GM19372 (cell line): Measurements from ENCODE around the gene HEXD.

Source experiments
- ATAC-seq: cut with Tn5 transposase; IDR thresholded peaks from one replicate; pipeline ENCODE4 v1.9.1; 2021; ENCODE audit warnings: mild to moderate bottlenecking, low read depth, moderate library complexity; ENCODE audit not compliant: unreplicated experiment

HEXD gene

DNA sequence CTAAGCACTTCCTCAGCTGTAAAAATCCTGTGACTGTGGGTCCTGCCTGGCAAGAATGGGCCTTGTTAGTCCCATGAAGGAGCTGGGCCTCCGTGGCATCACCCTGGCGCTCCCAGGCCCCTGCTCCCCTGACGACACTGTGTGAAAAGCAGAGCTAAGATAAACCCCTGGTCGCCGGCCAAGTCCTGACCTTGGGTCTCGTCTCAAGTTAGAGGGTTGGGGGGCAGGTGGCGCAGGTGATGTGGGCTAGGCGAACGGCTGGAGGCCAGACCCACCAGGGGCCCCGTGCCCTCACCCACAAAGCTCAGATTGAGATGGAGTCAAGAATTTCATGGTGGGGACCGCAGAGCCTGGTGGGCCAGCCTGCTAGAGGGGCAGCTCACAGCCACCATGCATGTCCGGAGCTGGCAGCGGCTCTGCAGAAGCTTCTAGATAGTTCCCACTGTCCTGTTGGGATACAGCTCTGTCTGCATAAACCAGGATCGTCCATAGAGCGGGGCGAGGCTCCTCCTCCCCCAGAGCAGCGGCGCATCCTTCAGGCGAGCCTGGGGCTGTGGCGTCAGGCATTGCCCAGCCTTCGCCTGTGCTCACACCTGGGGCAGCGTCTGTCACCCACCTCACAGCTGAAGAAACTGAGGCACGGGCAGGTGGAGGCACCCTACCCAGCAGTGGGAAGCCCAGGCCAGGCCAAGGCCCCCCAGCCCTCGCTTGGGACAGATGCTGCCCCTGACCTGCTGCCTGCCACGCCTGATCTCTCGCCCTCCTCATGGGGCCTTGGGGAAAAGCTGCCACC, 20.4 kb downstream of the HEXD start:
- ATAC-seq, result no peak

DNA sequence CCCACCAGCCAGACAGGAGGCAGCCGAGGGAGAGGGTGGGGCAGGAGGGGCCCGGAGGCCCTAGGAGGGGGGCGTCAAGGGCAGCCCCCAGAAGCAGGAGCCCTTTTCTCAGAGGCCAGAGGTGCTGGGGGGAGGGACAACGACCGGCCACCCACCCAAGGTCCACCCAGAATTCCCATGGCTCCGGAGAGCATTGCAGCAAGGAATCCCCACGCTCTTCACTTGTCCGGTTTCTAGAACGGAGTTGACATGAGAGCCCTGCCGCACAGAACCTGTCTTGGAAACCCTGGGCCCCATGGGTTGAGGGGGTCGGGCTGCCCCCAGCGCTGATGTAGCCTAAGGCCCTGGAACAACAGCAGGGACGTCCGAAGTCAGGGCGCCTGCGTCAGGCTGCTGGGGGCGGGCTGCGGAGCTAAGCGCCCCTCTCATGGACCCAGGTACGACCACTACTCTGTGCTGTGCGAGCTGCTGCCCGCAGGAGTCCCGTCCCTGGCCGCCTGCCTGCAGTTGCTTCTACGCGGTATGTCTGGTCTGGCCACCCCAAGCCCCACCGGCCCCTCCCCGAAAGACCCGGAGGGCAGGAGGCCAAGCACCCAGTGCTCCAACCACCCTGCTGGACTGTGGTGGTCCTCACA, 21.2 kb downstream of the HEXD start:
- no peak for ATAC-seq

DNA sequence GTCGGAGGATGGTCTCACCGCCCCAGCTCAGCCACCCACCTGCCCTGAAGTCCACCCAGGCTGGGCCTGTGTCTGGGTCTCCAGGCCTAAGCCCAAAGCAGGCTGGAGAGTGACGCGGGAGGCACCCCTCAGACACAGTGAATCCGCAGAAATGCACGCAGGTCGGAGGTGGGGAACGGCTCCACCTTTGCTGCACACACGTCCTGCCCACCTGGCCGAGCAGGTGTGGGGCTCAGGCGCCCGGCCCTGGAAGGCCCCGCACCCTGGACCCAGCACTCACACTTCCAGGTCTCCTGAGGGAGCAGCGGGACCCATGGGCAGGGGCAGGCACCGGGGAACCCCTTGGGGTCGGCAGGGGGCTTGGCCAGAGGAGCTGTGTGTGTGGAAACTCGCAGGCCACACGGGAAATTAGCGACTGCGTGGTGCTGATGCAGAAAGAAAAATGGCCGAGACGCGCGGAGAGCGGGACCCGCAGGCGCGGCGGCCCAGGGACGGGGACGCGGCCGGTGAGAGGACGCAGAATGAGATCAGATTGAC, 21.8 kb downstream of the HEXD start:
- ATAC-seq, result no peak

- no peak for ATAC-seq
Observed at GRCh38 chr17:82440469-82440981, 22.4 kb downstream of the HEXD start.

GRCh38 chr17:82440991-82441627, 23.0 kb downstream of the HEXD start:
- ATAC-seq, result no peak

DNA sequence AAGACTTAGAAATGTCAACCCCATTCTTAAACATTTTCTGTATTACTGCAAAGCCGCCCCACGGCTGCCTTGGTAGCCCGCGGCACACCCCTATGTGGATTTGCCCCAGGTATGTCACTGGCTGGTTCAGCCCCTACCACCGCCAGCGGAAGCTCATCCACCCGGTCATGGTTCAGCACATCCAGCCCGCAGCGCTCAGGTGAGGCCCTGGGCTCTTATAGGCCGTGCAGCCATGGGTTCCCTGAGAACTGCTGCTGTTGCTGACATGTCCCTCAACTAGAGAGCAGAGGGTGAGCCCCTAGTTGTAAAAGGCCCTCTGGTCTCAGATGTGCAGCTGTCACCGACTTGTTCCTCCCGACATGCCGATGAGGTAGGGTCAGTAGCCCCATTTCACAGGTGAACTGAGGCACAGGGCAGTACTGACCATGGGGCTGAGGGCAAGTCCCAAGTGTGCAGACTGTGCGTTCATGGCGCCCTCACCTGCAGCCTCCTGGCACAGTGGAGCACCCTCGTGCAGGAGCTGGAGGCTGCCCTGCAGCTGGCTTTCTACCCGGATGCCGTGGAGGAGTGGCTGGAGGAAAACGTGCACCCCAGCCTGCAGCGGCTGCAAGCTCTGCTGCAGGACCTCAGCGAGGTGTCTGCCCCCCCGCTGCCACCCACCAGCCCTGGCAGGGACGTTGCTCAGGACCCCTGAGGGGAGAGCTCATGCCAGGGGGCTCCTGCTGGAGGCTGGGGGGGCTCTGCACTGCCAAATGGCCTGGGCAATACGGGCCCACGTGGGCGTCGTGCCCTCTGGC, 23.7 kb downstream of the HEXD start:
- no peak for ATAC-seq

DNA sequence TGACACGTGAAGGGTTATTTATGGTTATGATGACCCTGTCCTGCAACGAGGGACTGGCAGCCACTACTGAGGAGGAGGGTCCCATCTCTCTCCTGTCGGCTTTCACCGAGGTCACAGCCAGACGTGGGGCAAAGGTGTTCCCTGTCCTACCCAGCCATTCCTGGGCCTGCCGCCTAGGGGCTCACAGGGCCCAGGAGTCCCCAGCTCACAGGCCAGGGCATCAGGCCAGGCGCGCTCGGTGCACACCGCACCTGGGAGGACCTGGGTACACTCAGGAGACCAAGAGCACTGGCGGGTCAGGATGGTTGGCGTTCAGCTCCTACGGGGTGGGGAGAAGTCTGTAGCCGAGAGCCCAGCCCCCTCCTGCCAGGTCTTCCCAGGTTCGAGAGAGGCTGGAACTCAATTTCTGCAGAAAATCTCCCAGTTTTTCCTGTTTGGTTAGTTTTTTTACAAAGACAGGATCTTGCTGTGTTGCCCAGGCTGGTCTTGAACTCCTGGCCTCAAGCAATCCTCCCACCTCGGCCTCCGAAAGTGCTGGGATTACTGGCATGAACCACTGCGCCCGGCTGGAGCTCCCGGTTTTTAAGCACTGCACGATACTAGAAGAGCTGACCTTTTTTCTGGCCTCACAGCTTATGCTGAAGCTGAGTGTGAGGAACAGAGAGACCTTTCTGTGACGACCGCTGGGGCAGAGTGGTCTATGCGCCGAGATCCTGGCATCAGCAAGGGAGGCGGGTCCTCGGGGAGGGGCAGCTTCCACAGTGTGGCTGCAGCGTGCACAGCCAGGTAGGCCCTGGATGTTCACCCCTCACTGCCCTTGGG, 24.7 kb downstream of the HEXD start:
- no peak for ATAC-seq

GRCh38 chr17:82443465-82444283, 25.5 kb downstream of the HEXD start:
- ATAC-seq, result no peak

DNA sequence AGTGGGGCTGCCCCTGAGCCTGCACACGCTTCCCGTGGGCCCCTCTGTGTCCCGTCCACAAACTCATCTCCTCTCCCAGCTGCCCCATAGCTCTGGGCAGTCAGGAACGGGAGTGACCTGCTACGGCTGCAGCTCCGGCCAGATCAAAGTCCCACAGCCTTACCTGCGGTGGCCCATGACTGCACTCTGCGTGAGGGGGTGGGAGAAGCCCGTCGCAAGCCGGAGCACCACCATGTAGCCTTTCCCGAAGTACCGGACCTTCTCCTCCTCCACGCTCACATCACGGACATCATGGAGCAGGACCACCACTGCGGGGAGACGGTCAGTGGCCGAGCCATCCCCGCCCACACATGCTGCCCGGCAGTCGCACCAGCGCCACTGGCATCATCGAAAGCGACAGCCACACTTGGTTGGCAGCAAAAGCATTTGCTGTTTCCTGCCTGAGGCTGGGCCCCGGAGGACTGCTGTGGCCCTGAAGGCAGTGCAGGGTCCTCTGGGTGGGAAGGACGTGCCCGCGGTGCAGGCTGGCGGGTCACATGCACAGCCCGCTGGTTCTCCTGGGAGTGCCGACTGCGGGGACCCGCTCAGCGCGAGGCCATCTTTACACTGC, 26.2 kb downstream of the HEXD start:
- no peak for ATAC-seq

DNA sequence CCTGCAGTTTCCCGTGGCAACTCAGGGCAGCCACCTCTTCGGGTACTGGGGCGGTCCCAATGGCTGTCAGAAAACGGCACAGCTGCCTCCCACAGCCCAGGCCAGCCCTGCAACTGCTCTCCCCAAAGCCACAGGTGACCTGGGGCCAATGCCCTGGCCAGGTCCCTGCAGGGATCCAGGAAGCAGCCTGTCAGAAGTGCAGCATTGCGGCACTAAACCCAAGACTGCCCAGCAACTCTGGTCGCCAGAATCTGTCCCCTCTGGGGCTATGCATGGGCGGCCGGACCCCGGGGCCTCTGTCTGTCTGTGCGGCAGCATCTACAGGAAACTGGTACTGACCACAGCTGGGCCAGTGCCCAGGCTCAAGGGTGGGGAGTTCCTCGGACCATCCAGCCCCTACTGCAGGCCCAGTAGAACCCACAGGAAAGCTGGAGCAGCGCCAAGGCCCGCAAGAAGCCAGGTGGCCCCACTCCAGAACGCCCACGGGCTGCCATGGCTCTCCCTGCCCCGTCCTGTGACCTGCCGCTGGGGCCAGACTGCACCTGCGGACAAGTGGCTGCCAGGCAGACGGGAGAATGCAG, 26.9 kb downstream of the HEXD start:
- ATAC-seq, result no peak

- no peak for ATAC-seq
Observed at GRCh38 chr17:82445542-82445941, 27.4 kb downstream of the HEXD start.

GRCh38 chr17:82446124-82446523, 28.0 kb downstream of the HEXD start:
- ATAC-seq, result no peak

DNA sequence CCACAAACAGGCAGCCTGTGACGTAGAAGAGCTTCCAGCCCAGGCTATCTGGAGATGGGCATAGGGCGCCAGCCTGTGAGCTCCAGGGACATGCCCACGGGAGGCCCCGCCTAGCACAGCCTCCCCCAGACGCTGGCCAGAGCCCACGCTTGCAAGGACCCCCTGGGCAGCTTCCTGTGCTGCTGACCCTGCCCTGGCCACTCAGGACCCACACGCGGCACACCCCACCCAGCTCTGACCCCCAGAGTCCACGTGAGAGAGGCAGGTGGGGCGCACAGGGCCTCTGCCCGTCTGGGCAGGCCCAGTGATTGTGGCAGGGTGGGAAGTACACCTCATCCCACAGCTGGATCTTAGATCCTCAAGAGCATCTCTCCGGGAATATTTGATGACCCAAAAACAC, 28.5 kb downstream of the HEXD start:
- no peak for ATAC-seq

- no peak for ATAC-seq
Observed at GRCh38 chr17:82447876-82448275, 29.7 kb downstream of the HEXD start.

- peak; percentile 50 for ATAC-seq
Observed at GRCh38 chr17:82449131-82449882, 31.2 kb downstream of the HEXD start.

DNA sequence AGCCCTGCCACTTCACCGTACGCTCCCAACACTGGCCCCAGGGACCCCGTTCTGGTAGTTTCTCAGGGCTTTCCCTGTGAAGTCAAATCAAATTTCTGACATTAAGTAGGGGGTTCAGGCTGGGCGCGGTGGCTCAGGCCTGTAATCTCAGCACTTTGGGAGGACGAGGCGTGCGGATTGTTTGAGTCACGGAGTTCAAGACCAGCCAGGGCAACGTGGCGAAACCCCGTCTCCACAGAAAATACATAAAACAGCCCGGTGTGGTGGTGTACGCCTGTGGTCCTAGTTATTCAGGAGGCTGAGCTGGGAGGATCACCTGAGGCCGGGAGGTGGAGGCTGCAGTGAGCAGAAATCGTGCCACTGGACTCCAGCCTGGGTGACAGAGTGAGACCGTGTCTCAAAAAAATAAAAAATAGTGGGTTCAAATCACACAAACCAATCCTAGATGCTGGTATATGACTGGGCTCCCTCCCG, 31.8 kb downstream of the HEXD start:
- ATAC-seq, result no peak
